Measurements from ENCODE around the gene OCA2. TPM values are rescaled to one million over a fixed set of nuclear protein-coding genes. Genes with fewer than 3 reads are reported as not detected.
"Not testable (repeated sequence)": the region's sequence is repeated elsewhere in the genome, so short reads cannot be mapped to it uniquely, and the experiment has no call there.

OCA2 gene
- total and polyA plus RNA-seq, 2 of the 8 experiments (the other 6 are each of a cell fraction or from before 2014, with no cell fraction given): 0.20 TPM

- H4K20me1 ChIP-seq (replicated peaks in 1 of 2; ENCODE audit: control insufficient read depth in 1 of 2, insufficient read depth in 2 of 2, low read length in 2 of 2); H4K91ac ChIP-seq (replicated peaks; ENCODE audit: insufficient read length, low read length); H3K9me3 ChIP-seq (ENCODE audit: insufficient read depth in 2 of 2, low read depth in 1 of 2, low read length in 1 of 2); H3K14ac ChIP-seq (ENCODE audit: insufficient read length); H3K27ac ChIP-seq (ENCODE audit: low read depth, low read length); H2BK15ac ChIP-seq (ENCODE audit: low read length); H3K18ac ChIP-seq (ENCODE audit: extremely low read depth, low read length); H3K56ac ChIP-seq (replicated peaks; ENCODE audit: insufficient read length, low read depth, low read length); H3K79me2 ChIP-seq (ENCODE audit: control insufficient read depth in 1 of 2, insufficient read depth in 2 of 2, low read length in 2 of 2); H3K4me3 ChIP-seq (ENCODE audit: extremely low read depth in 1 of 4, insufficient read depth in 2 of 4, low read depth in 3 of 4, low read length in 4 of 4); H4K8ac ChIP-seq (ENCODE audit: extremely low read depth, insufficient read depth, low read length); H4K5ac ChIP-seq (ENCODE audit: insufficient read length, low read depth, low read length); H2BK12ac ChIP-seq (ENCODE audit: low read depth, low read length); H3K27me3 ChIP-seq (replicated peaks in 1 of 4; ENCODE audit: control insufficient read depth in 3 of 4, extremely low read depth in 1 of 4, insufficient read depth in 3 of 4, low read length in 3 of 4); H3K4me1 ChIP-seq (replicated peaks in 1 of 4; ENCODE audit: control insufficient read depth in 3 of 4, insufficient read depth in 4 of 4, low read length in 3 of 4); DNase-seq (ENCODE audit: low read depth in 1 of 2, low spot score in 2 of 2); H2BK5ac ChIP-seq (ENCODE audit: low read depth, low read length); H3K36me3 ChIP-seq (ENCODE audit: control insufficient read depth in 2 of 4, insufficient read depth in 4 of 4, low read length in 3 of 4); H3K79me1 ChIP-seq (ENCODE audit: low read depth, low read length); H2AK5ac ChIP-seq (ENCODE audit: low read depth, low read length); H3K4ac ChIP-seq (replicated peaks; ENCODE audit: insufficient read length, low read depth, low read length); H3K23ac ChIP-seq (ENCODE audit: insufficient read length); H2AFZ ChIP-seq (ENCODE audit: low read length); FAIRE-seq; POLR2A ChIA-PET (ENCODE audit: partially characterized antibody); H3K9ac ChIP-seq (replicated peaks in 1 of 4; ENCODE audit: extremely low read depth in 1 of 4, low read depth in 3 of 4, low read length in 3 of 4); H2BK120ac ChIP-seq (replicated peaks; ENCODE audit: low read depth, low read length); H2BK20ac ChIP-seq (ENCODE audit: low read length); H3K23me2 ChIP-seq (ENCODE audit: low read depth, low read length): not testable (repeated sequence)
- H3K4me2 ChIP-seq (ENCODE audit: insufficient read depth in 1 of 2, low read depth in 2 of 2, low read length in 2 of 2): peak overlapping the region in 1 of 2 experiments; percentile 24; a peak in 1 of 4 replicates
- CTCF ChIA-PET (ENCODE audit: partially characterized antibody): interaction anchor here (0.8 to 2.1 kb wide), 7 partner anchors 10 to 222 kb away, joined by 3 to 5 read pairs (median 4); no protein-coding TSS in a partner anchor
- TF ChIP-seq SP1 (IDR thresholded peaks at IDR 0.05; ENCODE audit: low read depth, low read length): 0 out of 2 replicates have a peak, but pooled peaks have one; percentile 18
Observed at GRCh38 chr15:27767430-27767829, 331.7 kb downstream of the OCA2 start.

Measured in H1 (cell line).